ENCODE results near the gene WDR13. TPM values are rescaled to one million over a fixed set of nuclear protein-coding genes. Genes with fewer than 3 reads are reported as not detected.
"Not testable (repeated sequence)": the region's sequence is repeated elsewhere in the genome, so short reads cannot be mapped to it uniquely, and the experiment has no call there.

Gene WDR13
- total RNA-seq, 1 donor: 88.7 TPM

- no peak for TF ChIP-seq CTCF (IDR thresholded peaks at IDR 0.05; ENCODE audit: extremely low read depth, low read depth, low read length)
These were observed 39.5 kb downstream of the WDR13 start for GRCh38 chrX:48636776-48637175.

GRCh38 chrX:48645669-48646068, 48.4 kb downstream of the WDR13 start:
- TF ChIP-seq CTCF (IDR thresholded peaks at IDR 0.05; ENCODE audit: extremely low read depth, low read depth, low read length): no peak
- no peak overlapping the region for H3K27ac ChIP-seq (ENCODE audit: low read depth, low read length)
- no peak for DNase-seq (ENCODE audit: insufficient read length, low spot score, missing footprints)
- no peaks in the 10 kb centered on the region for H3K79me2 ChIP-seq (ENCODE audit: insufficient read depth, low read length)
- no peaks in the 10 kb centered on the region for H3K4me1 ChIP-seq (ENCODE audit: insufficient read depth, low read length)
- no peaks in the 10 kb centered on the region for H3K36me3 ChIP-seq (ENCODE audit: insufficient read depth, low read length)
- H3K4me3 ChIP-seq (ENCODE audit: insufficient read depth, low read length): no peak overlapping the region
- no peaks in the 10 kb centered on the region for H3K9me3 ChIP-seq (ENCODE audit: low read depth, low read length)
- H2AFZ ChIP-seq (ENCODE audit: low read length): no peak overlapping the region
- no peak overlapping the region for H3K4me2 ChIP-seq (ENCODE audit: insufficient read depth, low read length)
- no peaks in the 10 kb centered on the region for H3K27me3 ChIP-seq (ENCODE audit: insufficient read depth, low read length)
- H4K20me1 ChIP-seq (ENCODE audit: insufficient read depth, low read length): no peaks in the 10 kb centered on the region

More at GRCh38 chrX:48636776-48637175, 39.5 kb downstream of the WDR13 start:
- Histone ChIP-seq H3K27me3 (ENCODE audit: insufficient read depth, low read length) (no peaks in the 10 kb centered on the region), H4K20me1 (ENCODE audit: insufficient read depth, low read length) (no peaks in the 10 kb centered on the region), H3K4me3 (ENCODE audit: insufficient read depth, low read length) (no peak overlapping the region), H3K36me3 (ENCODE audit: insufficient read depth, low read length) (no peaks in the 10 kb centered on the region), H2AFZ (ENCODE audit: low read length) (no peak overlapping the region), H3K4me2 (ENCODE audit: insufficient read depth, low read length) (no peak overlapping the region), H3K9me3 (ENCODE audit: low read depth, low read length) (no peaks in the 10 kb centered on the region), H3K27ac (ENCODE audit: low read depth, low read length) (no peak overlapping the region), H3K79me2 (ENCODE audit: insufficient read depth, low read length) (no peaks in the 10 kb centered on the region), H3K4me1 (ENCODE audit: insufficient read depth, low read length) (no peaks in the 10 kb centered on the region)
- no peak for DNase-seq (ENCODE audit: insufficient read length, low spot score, missing footprints)

GRCh38 chrX:48648336-48648751, 51.1 kb downstream of the WDR13 start:
- Histone ChIP-seq H3K36me3 (ENCODE audit: insufficient read depth, low read length) (no peaks in the 10 kb centered on the region), H3K27ac (ENCODE audit: low read depth, low read length) (no peak overlapping the region), H3K9me3 (ENCODE audit: low read depth, low read length) (no peaks in the 10 kb centered on the region), H2AFZ (ENCODE audit: low read length) (no peak overlapping the region), H3K27me3 (ENCODE audit: insufficient read depth, low read length) (peaks cover 5% of the 10 kb centered on the region), H3K79me2 (ENCODE audit: insufficient read depth, low read length) (no peaks in the 10 kb centered on the region), H4K20me1 (ENCODE audit: insufficient read depth, low read length) (no peaks in the 10 kb centered on the region), H3K4me1 (ENCODE audit: insufficient read depth, low read length) (no peaks in the 10 kb centered on the region), H3K4me2 (ENCODE audit: insufficient read depth, low read length) (no peak overlapping the region), H3K4me3 (ENCODE audit: insufficient read depth, low read length) (no peak overlapping the region)
- peak; percentile 83 for DNase-seq (ENCODE audit: insufficient read length, low spot score, missing footprints)
- peak; percentile 41 for TF ChIP-seq CTCF (IDR thresholded peaks at IDR 0.05; ENCODE audit: extremely low read depth, low read depth, low read length)

- TF ChIP-seq CTCF (IDR thresholded peaks at IDR 0.05; ENCODE audit: extremely low read depth, low read depth, low read length): no peak
- H3K79me2 ChIP-seq (ENCODE audit: insufficient read depth, low read length): no peaks in the 10 kb centered on the region
- H2AFZ ChIP-seq (ENCODE audit: low read length): no peak overlapping the region
- peaks cover 10% of the 10 kb centered on the region for H3K27me3 ChIP-seq (ENCODE audit: insufficient read depth, low read length)
- H4K20me1 ChIP-seq (ENCODE audit: insufficient read depth, low read length): no peaks in the 10 kb centered on the region
- no peak for DNase-seq (ENCODE audit: insufficient read length, low spot score, missing footprints)
- H3K4me1 ChIP-seq (ENCODE audit: insufficient read depth, low read length): no peaks in the 10 kb centered on the region
- H3K9me3 ChIP-seq (ENCODE audit: low read depth, low read length): no peaks in the 10 kb centered on the region
- H3K36me3 ChIP-seq (ENCODE audit: insufficient read depth, low read length): no peaks in the 10 kb centered on the region
- no peak overlapping the region for H3K4me2 ChIP-seq (ENCODE audit: insufficient read depth, low read length)
- H3K27ac ChIP-seq (ENCODE audit: low read depth, low read length): no peak overlapping the region
- H3K4me3 ChIP-seq (ENCODE audit: insufficient read depth, low read length): no peak overlapping the region
These were observed 51.8 kb downstream of the WDR13 start for GRCh38 chrX:48649102-48649501.

GRCh38 chrX:48652055-48652579, 54.8 kb downstream of the WDR13 start:
- H3K9me3 ChIP-seq (ENCODE audit: low read depth, low read length); H3K79me2 ChIP-seq (ENCODE audit: insufficient read depth, low read length); H3K36me3 ChIP-seq (ENCODE audit: insufficient read depth, low read length); DNase-seq (ENCODE audit: insufficient read length, low spot score, missing footprints); H4K20me1 ChIP-seq (ENCODE audit: insufficient read depth, low read length); H3K4me2 ChIP-seq (ENCODE audit: insufficient read depth, low read length); H2AFZ ChIP-seq (ENCODE audit: low read length); H3K4me3 ChIP-seq (ENCODE audit: insufficient read depth, low read length); H3K27ac ChIP-seq (ENCODE audit: low read depth, low read length); H3K4me1 ChIP-seq (ENCODE audit: insufficient read depth, low read length): not testable (repeated sequence)
- peaks cover 13% of the 10 kb centered on the region for H3K27me3 ChIP-seq (ENCODE audit: insufficient read depth, low read length)

GRCh38 chrX:48654746-48655145, 57.5 kb downstream of the WDR13 start:
- not testable (repeated sequence) for H3K36me3 ChIP-seq (ENCODE audit: insufficient read depth, low read length); H3K4me3 ChIP-seq (ENCODE audit: insufficient read depth, low read length); H3K4me1 ChIP-seq (ENCODE audit: insufficient read depth, low read length); H2AFZ ChIP-seq (ENCODE audit: low read length); DNase-seq (ENCODE audit: insufficient read length, low spot score, missing footprints); H3K9me3 ChIP-seq (ENCODE audit: low read depth, low read length); H3K4me2 ChIP-seq (ENCODE audit: insufficient read depth, low read length); H3K79me2 ChIP-seq (ENCODE audit: insufficient read depth, low read length); H4K20me1 ChIP-seq (ENCODE audit: insufficient read depth, low read length); H3K27ac ChIP-seq (ENCODE audit: low read depth, low read length)
- peaks cover 13% of the 10 kb centered on the region for H3K27me3 ChIP-seq (ENCODE audit: insufficient read depth, low read length)

All from osteoblast (primary cell).